PFSK-1 (cell line): ENCODE measurements around the gene MRFAP1L1.

ENCODE experiments used
- FOXP2 ChIP-seq: optimal IDR thresholded peaks from 2 replicates; pipeline ENCODE3; 2011; ENCODE audit warnings: borderline replicate concordance, control low read depth, inconsistent platforms; ENCODE audit not compliant: insufficient read depth; ENCODE audit errors: extremely low read length, extremely low read depth
- POLR2AphosphoS5 ChIP-seq: IDR thresholded peaks from 2 replicates; pipeline ENCODE4 v1.6.1; 2012; ENCODE audit warnings: low read depth, mild to moderate bottlenecking, control low read depth, low read length, moderate library complexity
- REST ChIP-seq, 2 experiments: IDR thresholded peaks; 2 replicates each; pipeline versions ENCODE4 v1.6.1 to v1.8.0; 2011 to 2012; ENCODE audit warnings: low read depth in 2 of 2, low read length in 2 of 2, control low read depth in 1 of 2, inconsistent platforms in 1 of 2, mild to moderate bottlenecking in 1 of 2, moderate library complexity in 1 of 2; ENCODE audit not compliant: insufficient read depth in 1 of 2
- SIN3A ChIP-seq: IDR thresholded peaks from 2 replicates; pipeline ENCODE4 v1.6.1; 2012; ENCODE audit warnings: mild to moderate bottlenecking, low read length, moderate library complexity, borderline replicate concordance; ENCODE audit not compliant: insufficient read depth
- TAF1 ChIP-seq: IDR thresholded peaks from 2 replicates; pipeline ENCODE4 v1.6.1; 2012; ENCODE audit warnings: low read length, control low read depth, borderline replicate concordance; ENCODE audit not compliant: insufficient read depth

MRFAP1L1 gene

DNA sequence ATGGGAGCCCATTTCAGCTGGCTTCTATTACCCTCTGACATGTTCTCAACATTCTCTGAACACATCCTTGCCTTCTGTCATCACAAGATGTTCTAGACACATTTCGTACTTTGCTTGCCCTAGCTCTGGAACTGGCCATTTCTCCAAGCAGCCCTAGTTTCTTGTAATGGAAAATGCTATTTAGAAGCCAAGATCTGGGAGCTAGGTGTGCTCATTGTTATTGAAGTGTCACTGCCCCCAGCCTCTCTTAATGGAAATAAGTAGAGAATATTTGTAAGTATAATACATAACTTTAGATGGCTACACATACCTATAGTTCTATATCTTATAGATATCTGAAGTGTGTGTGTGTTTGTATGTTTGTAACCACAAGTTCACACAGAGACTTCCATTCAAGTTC lies 6.9 kb downstream of the MRFAP1L1 start:
- TF ChIP-seq POLR2AphosphoS5 (no peak), REST (IDR thresholded peaks at IDR 0.05; ENCODE audit: insufficient read depth in 1 of 2, low read depth in 2 of 2, low read length in 2 of 2) (no peak), FOXP2 (no peak), TAF1 (no peak), SIN3A (no peak)

DNA sequence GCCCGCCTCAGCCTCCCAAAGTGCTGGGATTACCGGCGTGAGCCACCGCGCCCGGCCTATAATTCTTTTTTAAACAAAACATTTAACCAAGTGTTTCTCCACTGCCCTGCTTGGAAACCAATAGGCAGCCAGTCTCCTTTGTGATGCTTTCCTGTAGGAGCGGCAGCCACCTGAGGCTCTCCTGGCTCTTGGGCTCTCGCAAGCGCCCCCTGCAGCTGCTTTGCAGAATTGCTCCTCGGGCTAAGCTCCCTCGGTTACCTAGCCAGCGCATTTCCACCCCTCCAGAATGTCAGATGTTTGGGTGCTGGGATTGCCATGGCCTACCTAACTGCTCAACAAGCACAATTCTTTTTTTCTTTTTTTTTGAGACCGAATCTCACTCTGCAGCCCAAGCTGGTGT lies 8.3 kb downstream of the MRFAP1L1 start:
- TF ChIP-seq POLR2AphosphoS5 (no peak), SIN3A (no peak), TAF1 (no peak), FOXP2 (no peak), REST (IDR thresholded peaks at IDR 0.05; ENCODE audit: insufficient read depth in 1 of 2, low read depth in 2 of 2, low read length in 2 of 2) (no peak)

DNA sequence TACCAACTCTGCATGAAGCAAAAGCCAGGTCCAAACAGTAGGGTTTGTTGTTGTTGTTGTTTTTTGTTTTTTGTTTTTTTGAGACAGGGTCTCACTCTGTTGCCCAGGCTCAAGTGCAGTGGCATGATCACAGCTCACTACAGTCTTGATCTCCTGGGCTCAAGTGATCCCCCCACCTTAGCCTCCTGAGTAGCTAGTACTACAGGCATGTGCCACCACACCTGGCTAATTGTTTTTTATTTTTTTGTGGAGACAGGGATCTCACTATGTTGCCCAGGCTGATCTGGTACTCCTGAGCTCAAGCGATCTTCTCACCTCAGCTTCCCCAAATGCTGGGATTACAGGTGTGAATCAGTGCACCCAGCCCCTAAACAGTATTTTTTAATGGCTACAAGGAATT lies 9.8 kb downstream of the MRFAP1L1 start:
- TF ChIP-seq FOXP2: no peak
- TF ChIP-seq SIN3A: no peak
- TF ChIP-seq REST (IDR thresholded peaks at IDR 0.05; ENCODE audit: insufficient read depth in 1 of 2, low read depth in 2 of 2, low read length in 2 of 2): no peak
- no peak for TF ChIP-seq POLR2AphosphoS5
- no peak for TF ChIP-seq TAF1

DNA sequence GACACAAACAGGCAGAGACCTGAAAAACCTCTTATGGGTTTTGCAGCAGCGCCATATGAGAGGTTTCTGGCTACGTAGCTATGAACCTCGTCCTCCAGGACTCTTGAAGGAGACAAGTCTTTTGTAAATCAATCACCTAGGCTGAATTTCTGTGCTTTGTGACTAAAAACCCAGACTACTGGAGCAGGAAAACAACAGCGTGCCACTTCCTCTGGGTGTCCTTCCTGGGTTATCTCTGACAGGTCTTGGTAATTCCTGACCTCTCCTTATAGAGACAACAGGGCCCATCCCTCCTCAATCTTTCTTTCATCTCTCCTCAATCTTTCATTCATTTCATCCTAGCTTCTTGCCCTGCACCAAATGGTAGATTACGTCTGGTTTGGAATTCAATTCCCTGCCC lies 10.3 kb downstream of the MRFAP1L1 start:
- TF ChIP-seq SIN3A (no peak), FOXP2 (no peak), POLR2AphosphoS5 (no peak), REST (IDR thresholded peaks at IDR 0.05; ENCODE audit: insufficient read depth in 1 of 2, low read depth in 2 of 2, low read length in 2 of 2) (no peak), TAF1 (no peak)

DNA sequence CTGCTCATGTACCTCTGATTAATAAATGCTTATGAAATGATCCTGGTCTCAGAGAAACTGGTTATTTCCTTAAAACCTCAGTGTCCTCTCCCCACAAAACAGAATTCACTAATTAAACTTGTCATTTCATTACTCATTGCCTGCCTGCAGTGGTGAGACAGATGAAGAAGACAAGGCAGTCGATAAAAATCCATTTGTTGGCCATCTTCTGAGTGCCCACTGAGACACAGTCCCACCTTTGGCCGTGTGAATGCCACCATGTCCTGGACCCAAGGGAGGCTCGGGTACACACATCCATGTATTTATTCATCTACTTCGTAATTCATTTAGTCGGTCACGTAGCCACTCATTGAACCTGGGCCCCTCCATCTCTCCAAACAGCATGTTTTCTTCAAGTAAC lies 12.5 kb downstream of the MRFAP1L1 start:
- TF ChIP-seq FOXP2 (no peak), TAF1 (no peak), SIN3A (no peak), REST (IDR thresholded peaks at IDR 0.05; ENCODE audit: insufficient read depth in 1 of 2, low read depth in 2 of 2, low read length in 2 of 2) (no peak), POLR2AphosphoS5 (no peak)
